CD4-positive, alpha-beta T cell treated with Interleukin-15 for 4 hours (primary cell): ENCODE measurements around the gene FIBP.
A peak's percentile ranks its signal among the peaks of the same experiment; 100 is the strongest.
"Not testable (repeated sequence)": the region's sequence is repeated elsewhere in the genome, so short reads cannot be mapped to it uniquely, and the experiment has no call there.

ENCODE experiments used
- DNase-seq: peaks from one replicate; pipeline ENCODE4 v3.0.0-alpha.2; 2020; ENCODE audit warnings: low spot score

The FIBP gene

GRCh38 chr11:65912845-65913244, 24.6 kb upstream of the FIBP start:
- no peak for DNase-seq

GRCh38 chr11:65911682-65912568, 23.7 kb upstream of the FIBP start:
- DNase-seq: no peak

GRCh38 chr11:65907878-65908277, 19.6 kb upstream of the FIBP start:
- DNase-seq: no peak

- DNase-seq: no peak
Measured at GRCh38 chr11:65906602-65907001, 18.3 kb upstream of the FIBP start.

- DNase-seq: no peak
Measured at GRCh38 chr11:65903715-65904114, 15.4 kb upstream of the FIBP start.

GRCh38 chr11:65903068-65903481, 14.8 kb upstream of the FIBP start:
- DNase-seq: no peak

- DNase-seq: no peak
Measured at GRCh38 chr11:65900899-65901180, 12.6 kb upstream of the FIBP start.

- peak; percentile 95 for DNase-seq
Measured at GRCh38 chr11:65900125-65900898, 12.0 kb upstream of the FIBP start, which contains the start of gene FOSL1. TSS of gene FOSL1 (minus strand) at chr11:65900388. CDS start at chr11:65900339, 49 bp downstream.

- peak; percentile 60 for DNase-seq
Measured at GRCh38 chr11:65899356-65900124, 11.3 kb upstream of the FIBP start.

- no peak for DNase-seq
Measured at GRCh38 chr11:65898656-65899355, 10.5 kb upstream of the FIBP start.

- DNase-seq: no peak
Measured at GRCh38 chr11:65897020-65897471, 8.8 kb upstream of the FIBP start.

GRCh38 chr11:65896034-65896999, 8.0 kb upstream of the FIBP start:
- DNase-seq: no peak

GRCh38 chr11:65895482-65895981, 7.3 kb upstream of the FIBP start:
- DNase-seq: no peak

GRCh38 chr11:65894034-65894591, 5.8 kb upstream of the FIBP start:
- DNase-seq: no peak

GRCh38 chr11:65892661-65893317, 4.5 kb upstream of the FIBP start:
- DNase-seq: no peak

- DNase-seq: not testable (repeated sequence)
Measured at GRCh38 chr11:65892137-65892540, 3.9 kb upstream of the FIBP start.

- no peak for DNase-seq
Measured at GRCh38 chr11:65891219-65892136, 3.2 kb upstream of the FIBP start.
